Upper lobe of left lung (tissue), 4 donors: ENCODE results near the gene PLEKHG4B.

Experiments used
- CTCF ChIP-seq, 6 experiments: fragments of 450-650 bp in 4 of 6; fragments of 200-600 bp in 2 of 6; sonication (generic) in 2 of 6; IDR thresholded peaks; one replicate each; pipeline ENCODE4 v1.5.1; 2016 to 2019; ENCODE audit warnings: antibody characterized with exemption in 6 of 6
- EP300 ChIP-seq, 4 donors: sonication (generic); formaldehyde crosslinking; IDR thresholded peaks; one replicate each; pipeline ENCODE4 v1.5.1; 2017; ENCODE audit warnings: antibody characterized with exemption in 4 of 4, control low read depth in 2 of 4
- POLR2A ChIP-seq, 4 donors: fragments of 450-650 bp; IDR thresholded peaks; one replicate each; pipeline ENCODE4 v1.5.1; 2016 to 2017; ENCODE audit warnings: antibody characterized with exemption in 4 of 4, mild to moderate bottlenecking in 2 of 4
- POLR2AphosphoS5 ChIP-seq, 2 donors: sonication (generic); formaldehyde crosslinking; IDR thresholded peaks; one replicate each; pipeline ENCODE4 v1.5.1; 2017; ENCODE audit warnings: antibody characterized with exemption in 2 of 2

GRCh38 chr5:152077-152476, 60.1 kb downstream of the PLEKHG4B start:
- no peak for TF ChIP-seq CTCF (IDR thresholded peaks at IDR 0.05)
- TF ChIP-seq POLR2A (IDR thresholded peaks at IDR 0.05) = no peak
- no peak for TF ChIP-seq EP300 (IDR thresholded peaks at IDR 0.05)
- no peak for TF ChIP-seq POLR2AphosphoS5 (IDR thresholded peaks at IDR 0.05)
